GM23248 (cell line): ENCODE data around the gene PADI6. TPM values are rescaled to one million over a fixed set of nuclear protein-coding genes. Genes with fewer than 3 reads are reported as not detected.
A peak's percentile ranks its signal among the peaks of the same experiment; 100 is the strongest.

Experiments
- DNase-seq: peaks from one replicate; pipeline ENCODE4 v3.0.0-alpha.2; 2015
- H2AFZ ChIP-seq: fragments of 200-600 bp; sonication (generic); 2 replicates; pipeline ENCODE4 v1.6.1; 2016; ENCODE audit warnings: antibody characterized with exemption
- H3F3A ChIP-seq: fragments of 200-600 bp; sonication (generic); 2 replicates; pipeline ENCODE4 v1.6.1; 2016; ENCODE audit warnings: mild to moderate bottlenecking, antibody characterized with exemption, mixed run types; ENCODE audit not compliant: insufficient read depth
- H3K27ac ChIP-seq: fragments of 200-600 bp; sonication (generic); 2 replicates; pipeline ENCODE4 v1.5.1; 2016; ENCODE audit warnings: mild to moderate bottlenecking
- H3K27me3 ChIP-seq: fragments of 200-600 bp; sonication (generic); replicated peaks from 2 replicates; pipeline ENCODE4 v1.6.1; 2016; ENCODE audit warnings: mild to moderate bottlenecking; ENCODE audit not compliant: insufficient read depth
- H3K36me3 ChIP-seq: fragments of 200-600 bp; sonication (generic); 2 replicates; pipeline ENCODE4 v1.6.1; 2016; ENCODE audit warnings: low read depth, mild to moderate bottlenecking
- H3K4me1 ChIP-seq: fragments of 200-600 bp; sonication (generic); 2 replicates; pipeline ENCODE4 v1.6.1; 2016; ENCODE audit warnings: mild to moderate bottlenecking; ENCODE audit not compliant: insufficient read depth
- H3K4me2 ChIP-seq: fragments of 200-600 bp; sonication (generic); one replicate; pipeline ENCODE4 v1.6.1; 2016; ENCODE audit warnings: mild to moderate bottlenecking; ENCODE audit not compliant: unreplicated experiment
- H3K4me3 ChIP-seq: fragments of 200-600 bp; sonication (generic); 2 replicates; pipeline ENCODE4 v1.5.1; 2016; ENCODE audit warnings: mild to moderate bottlenecking
- H3K79me2 ChIP-seq: fragments of 200-600 bp; sonication (generic); 2 replicates; pipeline ENCODE4 v1.6.1; 2016; ENCODE audit warnings: mild to moderate bottlenecking; ENCODE audit not compliant: insufficient read depth
- H3K9ac ChIP-seq: fragments of 200-600 bp; sonication (generic); 2 replicates; pipeline ENCODE4 v1.6.1; 2016; ENCODE audit warnings: mild to moderate bottlenecking
- H3K9me2 ChIP-seq: fragments of 200-600 bp; sonication (generic); 2 replicates; pipeline ENCODE4 v1.6.1; 2016; ENCODE audit warnings: mixed run types, mild to moderate bottlenecking, moderate library complexity; ENCODE audit not compliant: insufficient read depth
- H3K9me3 ChIP-seq: fragments of 200-600 bp; sonication (generic); one replicate; pipeline ENCODE4 v1.6.1; 2017; ENCODE audit warnings: low read depth
- H4K20me1 ChIP-seq: fragments of 200-600 bp; sonication (generic); 2 replicates; pipeline ENCODE4 v1.6.0; 2016; ENCODE audit not compliant: insufficient read depth
- EZH2 ChIP-seq: fragments of 200-600 bp; sonication (generic); IDR thresholded peaks from 2 replicates; pipeline ENCODE4 v1.6.1; 2018; ENCODE audit warnings: antibody characterized with exemption, mild to moderate bottlenecking; ENCODE audit not compliant: insufficient read depth, poor library complexity, severe bottlenecking
- EZH2phosphoT487 ChIP-seq: fragments of 200-600 bp; sonication (generic); IDR thresholded peaks from 2 replicates; pipeline ENCODE4 v1.6.1; 2018; ENCODE audit warnings: antibody characterized with exemption, moderate library complexity, mild to moderate bottlenecking, low read depth; ENCODE audit not compliant: insufficient read depth
- WGBS, 2 experiments: methylation state at CpG; one replicate each; pipeline ENCODE4 v1.1.6; 2015 to 2017; ENCODE audit warnings: low lambda C conversion rate in 2 of 2, low coverage in 1 of 2; ENCODE audit errors: missing lambda C conversion rate in 2 of 2; 5-methylcytosine and 5-hydroxymethylcytosine counted together
- in situ Hi-C: fragments of 300-500 bp; cut with MboI; formaldehyde crosslinking; loops from 2 replicates; pipeline ENCODE4 v1.15.0; 2020
- polyA plus RNA-seq: library from polyadenylated mRNA; unstranded; fragments of >200 nt; fragmentation: Nextera tagmentation; extraction: Ambion mirVana; gene quantifications from 2 replicates; pipeline ENCODE4 v1.2.1, GENCODE V29; 2016
- total RNA-seq: library from RNA; depleted of rRNA; stranded (reverse); fragments of >200 nt; shearing (Covaris generic); gene quantifications from 2 replicates; pipeline ENCODE4 v1.2.3, GENCODE V29; 2014; rRNA removed

PADI6 gene
- total and polyA plus RNA-seq, 2 experiments from 2014 or later, result not detected

DNA sequence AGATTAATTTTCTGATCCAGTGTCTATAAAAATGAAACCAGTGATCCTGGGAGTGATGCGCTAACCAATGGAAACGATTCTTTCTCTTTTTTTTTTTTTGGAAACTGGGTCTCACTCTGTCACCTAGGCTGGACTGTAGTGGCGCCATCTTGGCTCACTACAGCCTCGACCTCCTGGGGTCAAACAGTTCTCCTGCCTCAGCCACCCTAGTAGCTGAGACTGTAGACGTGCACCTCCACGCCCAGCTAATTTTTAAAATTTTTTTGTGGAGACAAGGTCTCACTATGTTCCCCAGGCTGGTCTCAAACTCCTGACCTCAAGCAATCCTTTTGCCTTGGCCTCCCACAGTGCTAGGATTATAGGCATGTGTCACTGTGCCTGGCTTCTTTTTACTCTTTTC, 70.8 kb downstream of the PADI6 start:
- no peaks in the 10 kb centered on the region for H3K27me3 ChIP-seq
- H3K4me2 ChIP-seq, result no peak overlapping the region
- no peaks in the 10 kb centered on the region for H3K36me3 ChIP-seq
- peak overlapping the region; percentile 58 for H3K27ac ChIP-seq
- H3K9me2 ChIP-seq, result no peaks in the 10 kb centered on the region
- in situ Hi-C loops, result no loop called here
- no peak for DNase-seq
- H3K9me3 ChIP-seq, result no peaks in the 10 kb centered on the region
- peaks cover 26% of the 10 kb centered on the region for H3K4me1 ChIP-seq
- H3K79me2 ChIP-seq, result peaks cover 10% of the 10 kb centered on the region
- H3K9ac ChIP-seq, result peak overlapping the region; percentile 28; the same call in 1 of the 2 replicates
- 84 to 90% methylated on average over 6 of the region's 6 CpGs for WGBS, 2 experiments
- peaks cover 20% of the 10 kb centered on the region for H3F3A ChIP-seq
- H4K20me1 ChIP-seq, result no peaks in the 10 kb centered on the region
- H3K4me3 ChIP-seq, result no peak overlapping the region
- no peak overlapping the region for H2AFZ ChIP-seq
- no peak for TF ChIP-seq EZH2
- no peak for TF ChIP-seq EZH2phosphoT487

DNA sequence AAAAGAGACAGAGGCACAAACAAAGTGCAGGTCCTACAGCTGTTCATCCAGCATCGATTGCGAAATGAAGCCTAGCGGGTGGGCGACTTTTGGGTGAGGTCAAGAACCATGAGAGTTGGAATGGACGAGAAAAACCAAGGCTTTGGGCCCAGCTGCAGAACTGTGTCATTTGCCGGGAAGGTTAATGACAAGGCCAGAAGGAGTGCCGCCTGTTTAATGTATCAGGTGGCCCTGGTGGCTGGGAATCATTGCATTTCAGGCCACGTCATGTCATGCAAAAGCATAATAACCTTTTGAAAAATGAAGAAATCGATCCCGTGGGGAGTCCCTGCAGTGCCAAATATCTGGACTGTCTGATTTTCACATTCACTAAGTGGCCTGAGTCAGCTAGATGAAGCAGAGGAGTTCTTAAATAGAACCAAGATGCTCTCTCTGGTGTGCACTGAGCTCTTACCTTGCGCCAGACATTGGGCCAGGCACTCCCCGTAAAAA, 75.6 kb downstream of the PADI6 start:
- H3F3A ChIP-seq, result peaks cover 9% of the 10 kb centered on the region

More for the DNA sequence above, 75.6 kb downstream of the PADI6 start:
- Histone ChIP-seq H3K9me3 (no peaks in the 10 kb centered on the region), H3K27me3 (no peaks in the 10 kb centered on the region), H3K4me2 (no peak overlapping the region), H4K20me1 (no peaks in the 10 kb centered on the region), H3K9me2 (no peaks in the 10 kb centered on the region), H2AFZ (no peak overlapping the region), H3K79me2 (no peaks in the 10 kb centered on the region), H3K4me1 (peaks cover 8% of the 10 kb centered on the region; the same call in 1 of the 2 replicates), H3K27ac (no peak overlapping the region), H3K36me3 (no peaks in the 10 kb centered on the region), H3K4me3 (no peak overlapping the region), H3K9ac (no peak overlapping the region)
- no peak for TF ChIP-seq EZH2
- 68 to 75% methylated on average over 12 of the region's 12 CpGs for WGBS, 2 experiments
- DNase-seq, result peak; percentile 13
- in situ Hi-C loops, result no loop called here

Other genes starting within 250 kb of the PADI6 start
- gene PADI1, start 167.1 kb upstream of the PADI6 start, total RNA-seq, result under 0.01 TPM in 1 of 2 replicates, not detected in the other
- gene PADI1, start 167.1 kb upstream of the PADI6 start, polyA plus RNA-seq, result 0.11 and 0.14 TPM in 2 replicates
- gene PADI3, start 123.1 kb upstream of the PADI6 start, total RNA-seq, result not detected in 2 replicates
- gene PADI3, start 123.1 kb upstream of the PADI6 start, polyA plus RNA-seq, result not detected in 2 replicates
- gene PADI4, start 64.0 kb upstream of the PADI6 start, total RNA-seq, result not detected in 2 replicates
- not detected in 2 replicates for gene PADI4, start 64.0 kb upstream of the PADI6 start, polyA plus RNA-seq
- gene RCC2, start 67.5 kb downstream of the PADI6 start, total RNA-seq, result 34.4 and 38.3 TPM in 2 replicates
- 10.9 and 11.3 TPM in 2 replicates for gene RCC2, start 67.5 kb downstream of the PADI6 start, polyA plus RNA-seq
- gene ARHGEF10L, start 167.5 kb downstream of the PADI6 start, total RNA-seq, result 16.1 and 19.3 TPM in 2 replicates
- 6.0 TPM in 2 replicates for gene ARHGEF10L, start 167.5 kb downstream of the PADI6 start, polyA plus RNA-seq